NB4 (cell line): Measurements from ENCODE around the gene SP2.

Experiments used
- CTCF ChIP-seq: IDR thresholded peaks from one replicate; pipeline ENCODE4 v1.5.1; 2012; ENCODE audit warnings: low read depth, low read length
- MAX ChIP-seq: IDR thresholded peaks from 2 replicates; pipeline ENCODE4 v1.6.1; 2011; ENCODE audit warnings: low read depth, low read length
- MYC ChIP-seq: IDR thresholded peaks from 2 replicates; pipeline ENCODE4 v1.6.1; 2011; ENCODE audit warnings: low read depth, low read length
- POLR2A ChIP-seq: IDR thresholded peaks from 2 replicates; pipeline ENCODE4 v1.6.1; 2011; ENCODE audit warnings: mild to moderate bottlenecking; ENCODE audit not compliant: insufficient read length; ENCODE audit errors: extremely low read depth

DNA sequence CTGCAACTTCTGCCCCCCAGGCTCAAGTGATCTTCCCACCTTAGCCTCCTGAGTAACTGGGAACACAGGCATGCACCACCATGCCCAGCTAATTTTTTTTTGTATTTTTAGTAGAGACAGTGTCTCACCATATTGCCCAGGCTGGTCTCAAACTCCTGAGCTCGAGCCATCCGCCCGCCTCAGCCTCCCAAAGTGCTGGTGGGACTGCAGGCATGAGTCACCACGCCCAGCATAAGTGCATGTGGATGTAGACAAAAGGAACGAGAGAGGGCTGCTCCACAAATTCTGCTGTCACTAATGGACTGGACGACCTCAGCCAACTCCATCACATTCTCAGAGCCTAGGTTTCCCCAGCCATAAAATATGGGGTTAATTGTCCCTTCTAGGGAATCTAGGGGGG lies 7.7 kb upstream of the SP2 start:
- TF ChIP-seq CTCF (no peak), MYC (no peak), POLR2A (no peak), MAX (no peak)
